Measurements from ENCODE around the gene KCNIP1. TPM values are rescaled to one million over a fixed set of nuclear protein-coding genes. Genes with fewer than 3 reads are reported as not detected.

Gene KCNIP1
- total and polyA plus RNA-seq, 2 of the 8 experiments (the other 6 are each of a cell fraction or from before 2014, with no cell fraction given): 0.52 to 0.83 TPM

DNA sequence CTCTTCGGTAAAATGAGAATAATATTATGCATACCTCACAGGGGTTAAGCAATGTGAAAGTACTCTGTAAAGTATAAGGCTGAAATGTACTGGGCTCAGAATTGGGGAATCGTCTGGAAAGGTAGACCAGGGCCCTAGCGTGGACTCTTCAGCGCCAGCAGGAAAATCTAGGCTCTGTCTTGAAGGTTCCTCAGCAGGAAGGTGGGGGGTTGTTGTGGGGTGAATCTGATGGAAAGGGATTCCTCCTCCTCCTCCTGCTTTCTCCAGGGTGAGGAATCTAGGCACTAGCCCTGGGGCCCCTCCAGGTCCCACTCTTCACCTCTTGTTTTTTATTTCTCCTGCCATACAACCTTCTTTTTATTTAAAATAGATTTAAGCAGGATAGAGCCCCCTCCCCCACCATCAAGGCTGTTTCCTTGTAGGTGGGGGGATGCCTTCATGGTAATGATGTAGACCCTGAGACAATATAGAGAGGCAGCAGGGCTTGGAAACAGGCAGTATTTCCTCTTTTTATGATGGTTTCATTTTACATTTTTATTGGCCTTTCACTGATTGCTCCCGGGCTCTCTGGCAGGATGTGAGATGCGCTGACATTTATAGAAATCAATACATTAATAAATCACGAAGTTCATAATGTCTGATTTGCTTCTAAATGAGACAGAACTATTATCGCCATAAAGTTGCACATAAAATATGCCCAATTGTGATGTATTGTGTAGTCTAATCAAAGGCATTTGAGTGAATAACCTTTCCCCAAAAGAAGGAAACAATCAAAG, 200.8 kb downstream of the KCNIP1 start:
- Histone ChIP-seq H3K79me1 (ENCODE audit: low read depth, low read length) (no peaks in the 10 kb centered on the region), H4K91ac (replicated peaks; ENCODE audit: insufficient read length, low read length) (no peak overlapping the region), H3K4me3 (ENCODE audit: extremely low read depth in 1 of 4, insufficient read depth in 2 of 4, low read depth in 3 of 4, low read length in 4 of 4) (no peak overlapping the region), H4K5ac (ENCODE audit: insufficient read length, low read depth, low read length) (no peak overlapping the region), H2BK12ac (ENCODE audit: low read depth, low read length) (no peak overlapping the region), H4K8ac (ENCODE audit: extremely low read depth, insufficient read depth, low read length) (no peak overlapping the region), H3K36me3 (ENCODE audit: control insufficient read depth in 2 of 4, insufficient read depth in 4 of 4, low read length in 3 of 4) (no peaks in the 10 kb centered on the region), H2BK15ac (ENCODE audit: low read length) (0 out of 2 replicates have a peak overlapping the region, but pooled peaks have one; percentile 50), H2AK5ac (ENCODE audit: low read depth, low read length) (no peak overlapping the region), H3K4me1 (replicated peaks in 1 of 4; ENCODE audit: control insufficient read depth in 3 of 4, insufficient read depth in 4 of 4, low read length in 3 of 4) (no peaks in the 10 kb centered on the region), H3K4ac (replicated peaks; ENCODE audit: insufficient read length, low read depth, low read length) (no peak overlapping the region), H3K27ac (ENCODE audit: low read depth, low read length) (no peak overlapping the region), H3K9ac (replicated peaks in 1 of 4; ENCODE audit: extremely low read depth in 1 of 4, low read depth in 3 of 4, low read length in 3 of 4) (no peak overlapping the region), H2AFZ (ENCODE audit: low read length) (no peak overlapping the region), H3K27me3 (replicated peaks in 1 of 4; ENCODE audit: control insufficient read depth in 3 of 4, extremely low read depth in 1 of 4, insufficient read depth in 3 of 4, low read length in 3 of 4) (no peaks in the 10 kb centered on the region), H2BK5ac (ENCODE audit: low read depth, low read length) (no peak overlapping the region), H3K14ac (ENCODE audit: insufficient read length) (no peak overlapping the region), H3K9me3 (ENCODE audit: insufficient read depth in 2 of 2, low read depth in 1 of 2, low read length in 1 of 2) (no peaks in the 10 kb centered on the region), H3K79me2 (ENCODE audit: control insufficient read depth in 1 of 2, insufficient read depth in 2 of 2, low read length in 2 of 2) (no peaks in the 10 kb centered on the region), H2BK20ac (ENCODE audit: low read length) (no peak overlapping the region), H3K4me2 (ENCODE audit: insufficient read depth in 1 of 2, low read depth in 2 of 2, low read length in 2 of 2) (no peak overlapping the region), H3K23ac (ENCODE audit: insufficient read length) (no peak overlapping the region), H3K18ac (ENCODE audit: extremely low read depth, low read length) (no peak overlapping the region), H2BK120ac (replicated peaks; ENCODE audit: low read depth, low read length) (no peak overlapping the region), H4K20me1 (replicated peaks in 1 of 2; ENCODE audit: control insufficient read depth in 1 of 2, insufficient read depth in 2 of 2, low read length in 2 of 2) (no peaks in the 10 kb centered on the region), H3K56ac (replicated peaks; ENCODE audit: insufficient read length, low read depth, low read length) (no peak overlapping the region), H3K23me2 (ENCODE audit: low read depth, low read length) (no peaks in the 10 kb centered on the region)
- 86% methylated on average over 7 of the region's 8 CpGs; no CpG with 5 or more reads in 1 of the 2 experiments for WGBS, 2 experiments (ENCODE audit: extremely low coverage in 1 of 2, insufficient coverage in 1 of 2, insufficient read length in 1 of 2, insufficient replicate concordance in 2 of 2, low coverage in 1 of 2, low lambda C conversion rate in 2 of 2, missing lambda C conversion rate in 1 of 2)
- DNase-seq (ENCODE audit: low read depth in 1 of 2, low spot score in 2 of 2) (no peak), FAIRE-seq (no peak)
- ChIA-PET POLR2A (ENCODE audit: partially characterized antibody) (no interaction called here), CTCF (ENCODE audit: partially characterized antibody) (interaction anchor here (1.0 to 3.5 kb wide), 3 partner anchors 12 to 87 kb away, joined by 4 to 15 read pairs (median 14); no protein-coding TSS in a partner anchor)
- TF ChIP-seq EZH2 (IDR thresholded peaks at IDR 0.05; ENCODE audit: low read depth, low read length, severe bottlenecking) (no peak), JUND (IDR thresholded peaks at IDR 0.05; ENCODE audit: low read length) (no peak), NANOG (IDR thresholded peaks at IDR 0.05; ENCODE audit: insufficient read depth, low read depth, low read length, poor library complexity, severe bottlenecking) (no peak), YY1 (IDR thresholded peaks at IDR 0.05; ENCODE audit: low read depth, low read length) (no peak), RBBP5 (IDR thresholded peaks at IDR 0.05; ENCODE audit: borderline replicate concordance, low read depth, low read length) (no peak)

Data from H1 (cell line).